DMS53 (cell line): Measurements from ENCODE around the gene CAMSAP2.

Experiments
- DNase-seq: peaks from one replicate; lab custom pipeline; 2025; lab: John Stamatoyannopoulos, UW

The CAMSAP2 gene

GRCh38 chr1:200738327-200738948 lies at the start of gene CAMSAP2:
CAMSAP2 (plus strand) TSS chr1:200738893; CDS start chr1:200739828, 935 bp downstream.
- DNase-seq, result peak; percentile 96

- no peak for DNase-seq
Observed at GRCh38 chr1:200692316-200692715, 46.4 kb upstream of the CAMSAP2 start.

GRCh38 chr1:200693327-200693726 lies 45.4 kb upstream of the CAMSAP2 start:
- peak; percentile 11 for DNase-seq

- no peak for DNase-seq
Observed at GRCh38 chr1:200694738-200695137, 44.0 kb upstream of the CAMSAP2 start.

- no peak for DNase-seq
Observed at GRCh38 chr1:200699871-200700270, 38.8 kb upstream of the CAMSAP2 start.

- no peak for DNase-seq
Observed at GRCh38 chr1:200704986-200705500, 33.6 kb upstream of the CAMSAP2 start.

GRCh38 chr1:200706111-200706814 lies 32.4 kb upstream of the CAMSAP2 start:
- no peak for DNase-seq

- DNase-seq, result no peak
Observed at GRCh38 chr1:200707116-200707515, 31.6 kb upstream of the CAMSAP2 start.

GRCh38 chr1:200708161-200708560 lies 30.5 kb upstream of the CAMSAP2 start:
- no peak for DNase-seq

- peak; percentile 13 for DNase-seq
Observed at GRCh38 chr1:200708769-200709168, 29.9 kb upstream of the CAMSAP2 start.

GRCh38 chr1:200710166-200710565 lies 28.5 kb upstream of the CAMSAP2 start:
- no peak for DNase-seq

GRCh38 chr1:200714504-200715187 lies 24.0 kb upstream of the CAMSAP2 start:
- no peak for DNase-seq

GRCh38 chr1:200720199-200720598 lies 18.5 kb upstream of the CAMSAP2 start:
- no peak for DNase-seq

GRCh38 chr1:200724064-200724463 lies 14.6 kb upstream of the CAMSAP2 start:
- DNase-seq, result no peak

GRCh38 chr1:200727257-200727656 lies 11.4 kb upstream of the CAMSAP2 start:
- DNase-seq, result no peak

- no peak for DNase-seq
Observed at GRCh38 chr1:200729863-200730262, 8.8 kb upstream of the CAMSAP2 start.

- peak; percentile 16 for DNase-seq
Observed at GRCh38 chr1:200731654-200732332, 6.9 kb upstream of the CAMSAP2 start.

- DNase-seq, result peak; percentile 75
Observed at GRCh38 chr1:200732438-200732837, 6.3 kb upstream of the CAMSAP2 start.

- no peak for DNase-seq
Observed at GRCh38 chr1:200733907-200734306, 4.8 kb upstream of the CAMSAP2 start.

GRCh38 chr1:200737647-200738291 lies 924 bp upstream of the CAMSAP2 start:
- DNase-seq, result peak; percentile 52

GRCh38 chr1:200738949-200739651 lies 407 bp downstream of the CAMSAP2 start:
- DNase-seq, result peak; percentile 91
